CD4-positive, alpha-beta T cell treated with Interleukin-6 at 100 ng/mL for 8 hours (primary cell): ENCODE measurements around the gene C1orf198.
"Not testable (repeated sequence)": the region's sequence is repeated elsewhere in the genome, so short reads cannot be mapped to it uniquely, and the experiment has no call there.

Experiments used
- DNase-seq: peaks from one replicate; pipeline ENCODE4 v3.0.0-alpha.2; 2020; ENCODE audit warnings: mixed read lengths, low spot score

The C1orf198 gene

GRCh38 chr1:230860617-230861384, 7.5 kb downstream of the C1orf198 start:
- DNase-seq: no peak

- DNase-seq: no peak
These were observed 9.2 kb downstream of the C1orf198 start for GRCh38 chr1:230858918-230859729.

- DNase-seq: no peak
These were observed 10.0 kb downstream of the C1orf198 start for GRCh38 chr1:230858236-230858820.

- no peak for DNase-seq
These were observed 10.5 kb downstream of the C1orf198 start for GRCh38 chr1:230857822-230858221.

GRCh38 chr1:230857077-230857476, 11.2 kb downstream of the C1orf198 start:
- no peak for DNase-seq

GRCh38 chr1:230855886-230856285, 12.4 kb downstream of the C1orf198 start:
- no peak for DNase-seq

GRCh38 chr1:230854423-230854822, 13.9 kb downstream of the C1orf198 start:
- no peak for DNase-seq

GRCh38 chr1:230853731-230854130, 14.6 kb downstream of the C1orf198 start:
- DNase-seq: no peak

- DNase-seq: no peak
These were observed 15.4 kb downstream of the C1orf198 start for GRCh38 chr1:230852959-230853358.

- DNase-seq: no peak
These were observed 17.0 kb downstream of the C1orf198 start for GRCh38 chr1:230851291-230851691.

GRCh38 chr1:230850547-230850946, 17.8 kb downstream of the C1orf198 start:
- no peak for DNase-seq

- no peak for DNase-seq
These were observed 18.7 kb downstream of the C1orf198 start for GRCh38 chr1:230849451-230850224.

- no peak for DNase-seq
These were observed 20.1 kb downstream of the C1orf198 start for GRCh38 chr1:230848235-230848634.

GRCh38 chr1:230845184-230845583, 23.1 kb downstream of the C1orf198 start:
- not testable (repeated sequence) for DNase-seq

GRCh38 chr1:230844561-230844960, 23.8 kb downstream of the C1orf198 start:
- DNase-seq: no peak

- no peak for DNase-seq
These were observed 24.6 kb downstream of the C1orf198 start for GRCh38 chr1:230843503-230844309.

- DNase-seq: no peak
These were observed 25.5 kb downstream of the C1orf198 start for GRCh38 chr1:230842801-230843200.

- no peak for DNase-seq
These were observed 29.1 kb downstream of the C1orf198 start for GRCh38 chr1:230839173-230839572.

GRCh38 chr1:230836793-230837192, 31.5 kb downstream of the C1orf198 start:
- no peak for DNase-seq

- DNase-seq: no peak
These were observed 32.0 kb downstream of the C1orf198 start for GRCh38 chr1:230836347-230836746.

- DNase-seq: no peak
These were observed 34.0 kb downstream of the C1orf198 start for GRCh38 chr1:230834292-230834691.
